HG03521 (cell line): ENCODE data around the gene TOR1B.
"Not testable (repeated sequence)": the region's sequence is repeated elsewhere in the genome, so short reads cannot be mapped to it uniquely, and the experiment has no call there.

Experiments
- ATAC-seq: cut with Tn5 transposase; IDR thresholded peaks from one replicate; pipeline ENCODE4 v1.9.1; 2021; ENCODE audit warnings: mild to moderate bottlenecking, moderate library complexity; ENCODE audit not compliant: unreplicated experiment

TOR1B gene, protein sequence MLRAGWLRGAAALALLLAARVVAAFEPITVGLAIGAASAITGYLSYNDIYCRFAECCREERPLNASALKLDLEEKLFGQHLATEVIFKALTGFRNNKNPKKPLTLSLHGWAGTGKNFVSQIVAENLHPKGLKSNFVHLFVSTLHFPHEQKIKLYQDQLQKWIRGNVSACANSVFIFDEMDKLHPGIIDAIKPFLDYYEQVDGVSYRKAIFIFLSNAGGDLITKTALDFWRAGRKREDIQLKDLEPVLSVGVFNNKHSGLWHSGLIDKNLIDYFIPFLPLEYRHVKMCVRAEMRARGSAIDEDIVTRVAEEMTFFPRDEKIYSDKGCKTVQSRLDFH

DNA sequence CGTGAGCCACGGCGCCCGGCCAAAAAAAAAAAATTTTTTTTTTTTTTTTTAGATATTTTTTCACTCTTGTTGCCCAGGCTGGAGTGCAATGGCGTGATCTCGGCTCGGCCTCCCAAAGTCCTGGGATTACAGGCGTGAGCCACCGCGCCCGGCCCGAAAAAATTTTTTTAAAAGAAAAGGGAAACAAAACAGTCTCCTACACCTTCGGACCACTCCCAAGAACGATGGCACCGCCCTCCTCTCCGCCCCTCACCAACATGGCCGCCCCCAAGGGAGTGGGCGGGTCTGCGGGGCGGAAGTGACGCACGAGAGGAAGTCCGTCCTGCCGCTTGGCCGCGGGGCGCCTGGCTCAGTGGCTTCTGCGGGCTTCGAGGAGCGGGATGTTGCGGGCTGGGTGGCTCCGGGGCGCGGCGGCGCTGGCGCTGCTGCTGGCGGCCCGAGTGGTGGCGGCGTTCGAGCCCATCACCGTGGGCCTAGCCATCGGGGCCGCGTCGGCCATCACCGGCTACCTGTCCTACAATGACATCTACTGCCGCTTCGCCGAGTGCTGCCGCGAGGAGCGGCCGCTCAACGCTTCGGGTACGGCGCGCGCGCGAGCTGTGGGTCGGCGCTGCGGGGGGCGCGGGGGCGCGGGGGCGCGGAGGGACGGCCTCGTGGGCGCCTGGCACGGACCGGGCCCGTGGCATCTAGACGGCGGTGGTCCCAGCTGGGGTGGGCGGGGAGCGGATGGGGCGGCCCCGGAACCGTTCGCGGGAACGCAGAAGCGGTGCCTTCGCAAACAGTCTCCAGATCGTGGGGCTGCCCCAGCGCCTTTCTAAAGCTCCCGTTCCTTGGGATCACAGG is at the start of gene TOR1B:
Gene TOR1B, plus strand, starts transcription at position 352 of the 843 bp plus-strand sequence. Its CDS starts 29 bp downstream, at position 381.
- peak; percentile 92 for ATAC-seq

DNA sequence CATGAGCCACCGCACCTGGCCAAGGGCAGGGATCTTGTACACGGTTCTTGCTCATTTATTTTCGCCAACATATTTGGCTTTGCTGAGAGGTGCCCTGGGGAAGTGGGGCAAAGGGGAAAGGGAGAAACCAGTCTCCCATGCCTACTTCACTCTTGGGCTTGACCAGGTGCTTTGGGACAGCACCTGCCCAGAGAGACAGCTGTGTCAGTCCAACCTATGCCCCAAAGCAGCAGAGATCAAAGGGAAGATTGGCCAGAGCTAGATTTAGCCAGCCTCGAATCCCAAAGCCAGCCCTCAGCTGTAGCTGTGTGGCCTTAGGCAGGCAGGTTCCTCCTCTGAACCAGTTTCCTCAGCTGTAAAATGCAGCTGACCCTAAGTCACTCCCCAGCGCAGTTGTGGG is 47.8 kb upstream of the TOR1B start:
- no peak for ATAC-seq

DNA sequence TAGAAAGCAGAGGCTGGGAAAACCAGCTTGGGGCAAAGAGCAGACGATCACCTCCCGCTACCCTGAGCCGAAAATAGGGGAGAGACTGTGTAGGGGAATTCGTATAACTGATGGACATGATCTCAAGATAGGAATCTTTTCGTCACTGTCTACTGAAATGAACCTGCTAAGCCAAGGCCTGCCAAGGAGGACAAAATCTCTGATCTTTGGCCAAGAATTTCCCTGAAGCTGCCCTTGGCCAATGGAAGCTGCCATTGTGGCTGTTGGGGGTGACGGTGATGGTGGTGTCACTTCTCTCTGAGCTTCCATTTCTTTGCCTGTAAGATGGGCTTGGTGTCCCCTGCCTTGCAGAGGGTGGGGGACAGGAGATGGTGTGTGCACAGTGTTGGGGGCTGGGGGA is 46.8 kb upstream of the TOR1B start:
- ATAC-seq: no peak

DNA sequence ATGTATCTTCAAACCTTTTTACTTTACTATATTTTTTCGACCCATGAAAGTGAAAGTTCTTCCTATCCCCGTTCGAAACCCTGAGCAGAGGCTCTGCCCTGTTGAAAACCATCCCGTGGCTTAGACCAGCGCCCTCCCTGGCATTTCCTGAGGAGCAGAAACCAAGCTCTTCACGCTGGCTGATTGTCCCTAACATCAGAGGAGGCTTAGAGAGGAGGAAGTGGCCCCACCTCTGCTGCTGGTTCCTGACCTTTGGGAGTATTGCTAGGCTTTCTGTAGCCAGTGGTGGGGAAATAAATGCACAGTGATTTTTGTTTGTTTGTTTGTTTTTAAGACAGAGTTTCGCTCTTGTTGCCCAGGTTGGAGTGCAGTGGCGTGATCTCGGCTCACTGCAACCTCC is 45.9 kb upstream of the TOR1B start:
- ATAC-seq: no peak

DNA sequence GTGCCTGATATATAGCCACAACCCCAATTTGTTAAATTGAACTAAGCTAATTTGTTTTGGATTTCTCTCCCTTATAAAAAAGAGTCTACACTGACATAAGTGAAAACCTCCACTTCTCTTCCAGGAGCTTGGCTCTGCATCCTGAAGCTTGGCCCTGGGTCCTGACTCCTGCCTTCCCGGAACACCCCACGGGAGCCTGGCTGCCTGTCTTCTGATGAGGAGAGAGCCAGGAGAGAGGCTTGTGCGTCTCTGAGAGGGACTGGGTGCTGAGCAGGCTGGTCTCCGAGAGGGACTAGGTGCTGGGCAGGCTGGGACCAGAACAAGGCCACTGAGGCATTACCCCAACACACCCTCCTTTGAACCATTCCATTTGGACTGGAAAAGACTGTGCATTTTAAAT is 43.7 kb upstream of the TOR1B start:
- no peak for ATAC-seq

DNA sequence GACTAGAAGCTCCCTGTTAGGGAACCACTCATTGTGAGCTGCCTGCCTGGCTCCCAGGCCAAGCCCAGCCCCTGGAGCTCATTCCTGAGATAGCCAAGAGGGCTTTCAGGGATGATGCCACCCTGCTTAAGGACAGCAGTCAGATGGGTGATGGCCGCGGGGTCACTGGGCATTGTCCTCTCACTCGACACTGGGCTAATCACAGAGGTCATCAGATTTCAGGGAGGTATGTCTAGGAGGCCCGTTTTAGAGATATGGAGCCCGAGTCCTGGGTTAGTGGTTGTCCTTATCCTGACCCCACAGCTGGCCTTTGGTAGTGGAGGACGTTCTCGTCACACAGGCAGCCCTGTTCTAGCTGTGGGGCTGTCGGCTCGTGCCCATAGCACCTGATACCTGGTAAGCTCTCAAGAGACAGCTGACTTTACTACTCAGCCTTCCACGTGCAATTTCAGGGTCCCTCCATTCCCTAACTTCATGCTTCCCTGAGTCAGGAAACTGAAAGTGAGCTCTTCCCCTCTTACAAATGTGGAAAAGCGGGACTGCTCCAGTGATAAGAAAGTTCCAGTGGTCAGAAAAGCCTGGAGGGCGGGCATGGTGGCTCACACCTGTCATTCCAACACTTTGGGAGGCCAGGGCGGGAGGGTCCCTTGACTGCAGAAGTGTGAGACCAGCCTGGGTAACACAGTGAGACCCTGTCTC is 43.0 kb upstream of the TOR1B start:
- ATAC-seq: no peak

DNA sequence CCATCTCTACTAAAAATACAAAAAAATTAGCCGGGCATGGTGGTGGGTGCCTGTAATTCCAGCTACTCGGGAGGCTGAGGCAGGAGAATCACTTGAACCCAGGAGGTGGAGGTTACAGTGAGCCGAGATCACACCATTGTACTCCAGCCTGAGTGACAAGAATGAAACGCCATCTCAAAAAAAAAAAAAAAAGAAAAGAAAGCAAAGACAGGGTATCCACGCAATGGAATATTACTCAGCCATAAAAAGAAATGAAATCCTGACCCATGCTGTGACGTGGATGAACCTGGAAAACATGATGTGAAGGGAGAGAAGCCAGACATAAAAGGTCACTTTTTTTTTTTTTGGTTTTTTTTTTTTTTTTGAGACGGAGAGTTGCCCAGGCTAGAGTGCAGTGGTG is 42.2 kb upstream of the TOR1B start:
- ATAC-seq: not testable (repeated sequence)

DNA sequence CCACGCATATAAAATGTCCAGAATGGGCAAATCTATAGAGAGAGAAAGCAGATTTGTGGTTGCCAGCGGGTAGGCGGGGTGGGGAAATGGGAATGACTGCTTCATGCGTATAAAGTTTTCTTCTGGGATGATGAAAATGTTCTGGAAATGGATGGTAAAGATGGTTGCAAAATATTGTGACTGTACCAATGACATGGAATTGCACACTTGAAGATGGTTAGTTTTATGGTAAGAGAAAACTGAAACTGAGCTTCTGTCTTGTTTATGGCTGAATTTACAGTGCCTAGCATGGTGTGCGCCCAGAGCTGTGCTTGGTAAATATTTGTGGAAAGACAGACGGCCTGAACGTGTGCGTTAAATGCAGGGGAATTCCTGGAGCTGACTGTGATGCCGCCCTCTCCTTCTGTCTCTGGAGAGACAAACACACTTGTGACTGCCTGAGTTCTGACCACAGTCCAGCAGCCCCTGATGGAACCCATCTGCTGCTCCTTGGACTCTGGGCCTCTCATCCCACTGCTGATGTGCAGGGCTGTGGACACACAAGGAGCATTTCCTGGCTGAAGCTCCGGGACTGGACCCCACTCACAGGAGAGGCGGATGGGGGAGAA is 41.6 kb upstream of the TOR1B start:
- ATAC-seq: no peak

DNA sequence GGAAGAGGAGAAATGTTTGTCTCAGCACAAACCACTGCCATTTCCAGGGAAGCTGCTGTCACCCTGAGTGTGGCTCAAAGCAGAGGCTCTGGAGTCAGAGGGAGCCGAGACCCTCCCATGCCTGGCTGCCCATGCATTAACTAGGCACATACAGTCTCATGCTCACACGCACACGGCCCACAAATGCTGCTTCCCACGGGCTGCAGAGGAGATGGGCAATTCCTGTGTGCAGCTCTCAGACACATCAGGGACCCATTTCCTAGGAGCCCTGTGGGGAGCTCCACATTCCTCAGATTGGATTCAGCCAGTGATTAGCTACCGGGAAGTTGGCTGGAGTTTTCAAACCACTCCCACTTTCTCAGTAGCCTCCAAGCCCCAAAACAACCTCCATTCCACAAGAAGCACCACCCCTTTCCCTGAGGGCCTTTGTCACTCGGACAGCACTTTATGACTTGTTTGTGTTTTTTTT is 41.0 kb upstream of the TOR1B start:
- no peak for ATAC-seq

DNA sequence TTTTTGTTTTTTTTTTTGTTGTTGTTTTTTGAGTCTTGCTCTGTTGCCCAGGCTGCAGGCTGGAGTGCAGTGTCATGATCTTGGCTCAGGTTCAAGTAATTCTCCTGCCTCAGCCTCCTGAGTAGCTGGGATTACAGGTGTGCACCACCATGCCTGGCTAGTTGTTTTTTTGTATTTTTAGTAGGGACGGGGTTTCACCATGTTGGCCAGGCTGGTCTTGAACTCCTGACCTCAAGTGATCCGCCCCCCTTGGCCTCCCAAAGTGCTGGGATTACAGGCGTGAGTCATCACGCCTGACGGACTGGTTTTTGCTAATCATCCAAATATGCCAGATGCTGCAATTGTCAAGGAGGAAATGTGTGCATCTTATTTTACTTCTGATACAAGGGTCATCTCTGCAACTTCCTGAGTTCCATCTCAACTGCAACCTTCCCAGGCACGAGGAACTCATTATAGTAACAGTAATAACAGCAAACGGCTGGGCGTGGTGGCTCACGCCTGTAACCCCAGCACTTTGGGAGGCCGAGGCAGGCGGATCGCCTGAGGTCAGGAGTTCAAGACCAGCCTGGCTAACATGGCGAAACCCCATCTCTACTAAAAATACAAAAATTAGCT is 40.5 kb upstream of the TOR1B start:
- ATAC-seq: not testable (repeated sequence)

DNA sequence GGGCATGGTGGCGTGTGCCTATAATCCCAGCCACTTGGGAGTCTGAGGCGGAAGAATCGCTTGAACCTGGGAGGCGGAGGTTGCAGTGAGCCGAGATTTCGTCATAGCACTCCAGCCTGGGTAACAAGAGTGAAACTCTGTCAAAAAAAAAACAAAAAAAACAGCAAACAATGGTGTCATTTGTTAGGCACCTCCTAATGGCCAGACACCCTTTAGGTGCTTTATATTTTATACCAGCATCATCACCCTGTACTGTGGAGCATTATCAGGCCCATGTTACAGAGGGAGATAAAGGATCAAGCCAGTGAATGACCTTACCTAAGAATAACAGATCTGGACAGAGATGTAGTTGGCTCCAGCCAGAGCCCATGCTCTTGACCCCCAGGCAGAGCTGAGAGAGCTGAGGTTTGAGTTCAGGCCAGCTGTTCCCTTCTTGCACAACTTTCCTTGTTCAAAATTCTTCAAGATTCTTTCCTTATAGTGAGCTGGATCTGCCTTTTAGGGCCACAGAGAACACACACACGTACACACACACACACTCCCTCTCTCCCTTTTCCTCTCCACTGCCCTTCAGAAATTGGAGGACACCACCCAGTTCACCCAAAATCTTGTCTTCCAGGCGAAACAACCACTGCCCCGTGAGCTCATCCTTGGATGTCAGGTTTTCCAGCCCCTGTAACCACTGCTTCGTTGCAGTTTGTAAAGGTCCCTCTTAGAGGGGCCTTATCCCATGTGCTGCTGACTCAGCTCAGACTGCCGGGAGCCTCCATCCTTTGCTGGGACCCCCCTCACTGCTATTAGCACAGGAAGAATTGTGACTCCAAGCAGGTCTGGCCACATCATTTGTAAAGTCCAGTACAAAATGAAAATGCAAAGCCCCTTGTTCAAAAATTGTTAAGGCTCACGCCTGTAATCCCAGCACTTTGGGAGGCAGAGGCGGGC is 39.7 kb upstream of the TOR1B start:
- ATAC-seq: no peak

DNA sequence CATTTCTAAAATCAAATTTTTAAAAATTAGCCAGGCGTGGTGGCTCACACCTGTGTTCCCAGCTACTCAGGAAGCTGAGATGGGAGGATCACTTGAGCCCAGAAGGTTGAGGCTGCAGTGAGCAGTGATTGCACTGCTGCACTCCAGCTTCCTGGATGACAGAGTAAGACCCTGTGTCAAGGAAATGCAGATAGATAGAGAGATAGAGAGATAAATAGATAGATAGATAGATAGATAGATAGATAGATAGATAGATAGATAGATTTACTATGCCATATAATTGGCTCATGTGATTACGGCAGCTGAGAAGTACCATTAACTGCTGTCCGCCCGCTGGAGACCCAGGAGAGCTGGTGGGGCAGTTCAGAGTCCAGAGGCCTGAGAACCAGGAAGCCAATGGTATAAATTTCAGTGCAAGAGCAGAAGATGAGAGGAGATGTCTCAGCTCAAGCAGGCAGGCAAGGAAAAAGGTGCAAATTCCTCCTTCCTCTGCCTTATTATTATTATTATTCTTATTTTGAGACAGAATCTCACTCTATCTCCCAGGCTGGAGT is 37.1 kb upstream of the TOR1B start:
- no peak for ATAC-seq

DNA sequence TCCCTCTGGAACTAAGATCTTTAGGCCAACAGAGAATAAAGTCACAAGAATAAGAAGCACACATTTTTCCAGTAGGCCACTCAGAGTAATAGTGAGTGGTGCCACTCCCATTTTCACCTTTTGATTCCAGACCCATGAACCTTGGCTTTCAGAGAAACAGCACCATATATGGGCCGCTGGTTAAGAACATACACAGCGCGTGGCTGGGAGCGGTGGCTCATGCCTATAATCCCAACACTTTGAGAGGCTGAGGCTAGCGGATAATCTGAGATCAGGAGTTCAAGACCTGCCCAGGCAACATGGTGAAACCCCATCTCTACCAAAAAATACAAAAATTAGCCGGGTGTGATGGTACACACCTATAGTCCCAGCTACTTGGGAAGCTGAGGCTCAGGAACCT is 34.5 kb upstream of the TOR1B start:
- no peak for ATAC-seq

DNA sequence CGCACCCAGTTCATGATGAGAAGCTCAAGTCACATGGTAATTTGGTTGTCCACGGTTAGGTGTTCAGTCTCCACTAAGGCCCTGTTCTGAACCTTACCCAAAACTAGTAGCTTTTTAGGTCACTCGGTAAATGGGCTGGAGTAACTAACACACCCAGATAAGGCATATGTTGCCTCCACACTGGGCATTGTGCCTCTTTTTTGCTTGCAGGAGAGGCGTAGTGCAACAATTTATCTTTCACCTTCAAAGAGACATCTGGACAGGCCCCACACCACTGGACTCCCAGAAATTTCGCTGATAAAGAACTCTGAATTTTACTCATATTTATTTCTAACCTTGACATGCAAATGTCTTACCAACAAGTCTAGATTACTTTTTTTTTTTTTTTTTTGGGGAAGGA is 33.3 kb upstream of the TOR1B start:
- no peak for ATAC-seq

DNA sequence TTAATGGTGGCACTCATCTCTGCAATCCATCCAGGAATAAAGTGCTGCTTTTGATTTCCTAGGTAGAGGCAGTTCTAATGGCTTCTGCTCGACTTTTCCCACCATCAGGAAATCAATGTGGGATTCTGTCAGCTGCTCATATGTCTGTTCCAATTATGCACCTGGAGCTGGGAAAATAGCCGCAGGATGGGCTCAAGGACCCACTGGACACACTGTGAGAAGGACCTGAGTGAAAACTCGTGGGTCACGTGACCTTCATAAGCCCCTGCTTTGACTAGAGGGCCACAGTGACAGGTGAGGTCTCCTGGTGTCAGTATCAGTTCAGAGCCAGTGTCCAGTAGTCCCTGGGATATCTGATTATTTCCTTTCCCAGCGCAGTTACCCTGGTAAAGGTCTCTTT is 32.2 kb upstream of the TOR1B start:
- no peak for ATAC-seq

DNA sequence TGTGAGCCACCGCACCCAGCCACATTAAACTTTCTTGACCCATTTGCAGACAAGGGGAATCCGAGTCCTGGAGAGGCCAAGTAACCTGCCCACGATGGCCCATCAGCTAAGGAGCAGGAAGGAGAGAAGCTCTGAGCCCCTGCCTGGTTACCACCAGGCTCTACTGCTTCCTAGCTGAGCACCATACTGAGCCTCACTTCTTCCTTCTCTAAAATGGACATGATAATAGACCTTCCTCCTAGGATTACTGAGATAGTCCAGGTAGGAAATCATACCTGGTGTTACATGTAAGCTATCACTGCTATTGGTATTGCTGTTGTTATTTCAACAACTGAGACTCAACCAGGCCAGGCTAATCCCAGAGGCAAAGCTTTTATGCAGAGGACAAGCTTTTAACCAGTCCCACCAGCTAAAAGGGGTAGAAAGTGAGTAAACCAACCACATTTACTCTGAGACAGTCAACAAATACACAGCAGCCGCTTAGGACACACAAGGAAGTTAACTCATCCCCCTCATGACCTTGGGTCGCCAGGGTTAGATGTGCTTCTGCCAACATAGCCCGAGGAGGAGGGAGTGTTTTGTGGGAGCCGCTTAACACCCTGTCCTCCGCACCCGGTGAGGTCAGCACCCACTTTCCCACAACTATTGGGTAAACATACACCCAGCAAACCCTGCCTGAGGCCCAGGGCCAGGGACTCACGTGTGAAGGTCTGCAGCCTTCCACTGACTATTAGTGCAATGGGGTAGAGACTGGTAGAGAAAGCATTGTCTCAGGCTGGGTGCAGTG is 29.5 kb upstream of the TOR1B start:
- ATAC-seq: no peak

DNA sequence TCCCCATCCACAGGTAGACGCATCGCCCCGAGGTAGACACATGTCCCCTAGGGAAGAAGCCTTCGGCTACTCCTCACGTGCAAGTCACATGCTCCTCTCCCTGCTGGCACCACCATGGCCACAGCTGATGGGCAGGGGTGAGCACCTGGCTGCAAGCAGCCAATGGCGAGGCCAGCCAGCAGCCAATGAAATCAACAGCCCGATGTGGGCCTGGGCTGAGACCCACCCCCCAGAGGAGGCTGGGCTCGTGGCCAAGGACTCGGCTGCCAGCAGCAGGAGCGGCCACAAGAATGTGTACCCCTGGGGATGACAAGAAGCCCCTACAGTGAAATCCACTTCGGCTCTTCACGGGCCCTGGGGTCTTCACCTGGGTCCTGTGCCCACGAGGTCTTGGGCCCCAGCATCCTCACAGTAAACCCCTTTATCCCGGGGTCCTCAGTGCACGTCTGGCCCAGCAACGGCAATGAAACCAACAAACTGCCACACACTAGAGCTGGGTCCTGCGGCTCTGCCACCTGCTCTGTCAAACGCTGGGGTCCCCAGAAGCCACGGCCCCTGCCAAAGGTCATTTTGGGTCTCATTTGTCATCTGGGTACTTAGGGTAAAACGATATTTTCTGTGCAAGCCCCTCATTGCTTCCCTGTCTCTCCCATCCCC is 28.1 kb upstream of the TOR1B start:
- ATAC-seq: no peak

DNA sequence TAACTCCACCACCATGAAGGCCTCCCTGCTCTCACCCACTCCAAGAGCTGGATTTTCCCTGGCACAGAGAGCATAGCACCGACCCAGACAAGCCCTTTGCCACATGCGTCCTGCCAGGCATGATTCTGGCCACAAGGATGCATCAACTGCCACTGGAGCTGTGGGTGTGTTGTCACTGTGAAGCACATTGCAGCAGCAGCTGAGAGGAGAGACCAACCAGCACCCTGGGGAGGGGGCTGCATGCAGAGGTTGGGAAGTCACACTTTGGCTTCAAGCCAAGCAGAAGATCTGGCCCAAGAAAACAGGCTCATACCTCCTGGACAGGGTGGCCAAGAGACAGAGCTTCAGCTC is 27.6 kb upstream of the TOR1B start:
- no peak for ATAC-seq
